ENCODE data around the gene ASTL.

DNA sequence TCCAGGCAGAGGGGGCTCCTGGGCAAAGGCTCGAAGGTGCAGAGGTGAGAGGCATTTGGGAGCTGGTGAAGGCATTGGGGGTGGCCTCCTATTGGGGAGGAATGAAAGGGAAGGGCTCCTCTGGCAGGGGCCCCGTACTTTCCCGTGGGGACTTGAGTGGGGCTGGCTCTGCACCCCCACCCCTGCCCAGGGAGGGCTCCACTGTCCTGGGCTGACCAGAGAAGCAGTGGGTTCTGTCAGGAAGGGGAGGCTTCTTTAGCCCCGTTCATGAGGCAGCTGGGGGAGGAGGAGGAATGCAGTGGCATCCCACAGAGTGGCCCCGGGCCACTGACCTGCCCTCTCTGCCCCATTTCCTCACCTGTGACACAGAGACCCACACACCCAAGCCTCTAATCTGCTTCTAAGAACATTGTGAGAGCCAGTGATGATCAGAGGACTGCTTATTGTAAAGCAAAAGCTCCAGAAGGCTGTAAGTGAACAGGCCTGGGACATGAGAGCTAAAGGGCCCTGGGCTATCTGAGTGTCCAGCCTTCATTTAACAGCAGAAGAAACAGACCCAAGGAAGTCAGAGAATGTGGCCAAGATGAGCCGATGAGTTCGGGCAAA lies 65.0 kb downstream of the ASTL start:
- TF ChIP-seq, protein P1, sequence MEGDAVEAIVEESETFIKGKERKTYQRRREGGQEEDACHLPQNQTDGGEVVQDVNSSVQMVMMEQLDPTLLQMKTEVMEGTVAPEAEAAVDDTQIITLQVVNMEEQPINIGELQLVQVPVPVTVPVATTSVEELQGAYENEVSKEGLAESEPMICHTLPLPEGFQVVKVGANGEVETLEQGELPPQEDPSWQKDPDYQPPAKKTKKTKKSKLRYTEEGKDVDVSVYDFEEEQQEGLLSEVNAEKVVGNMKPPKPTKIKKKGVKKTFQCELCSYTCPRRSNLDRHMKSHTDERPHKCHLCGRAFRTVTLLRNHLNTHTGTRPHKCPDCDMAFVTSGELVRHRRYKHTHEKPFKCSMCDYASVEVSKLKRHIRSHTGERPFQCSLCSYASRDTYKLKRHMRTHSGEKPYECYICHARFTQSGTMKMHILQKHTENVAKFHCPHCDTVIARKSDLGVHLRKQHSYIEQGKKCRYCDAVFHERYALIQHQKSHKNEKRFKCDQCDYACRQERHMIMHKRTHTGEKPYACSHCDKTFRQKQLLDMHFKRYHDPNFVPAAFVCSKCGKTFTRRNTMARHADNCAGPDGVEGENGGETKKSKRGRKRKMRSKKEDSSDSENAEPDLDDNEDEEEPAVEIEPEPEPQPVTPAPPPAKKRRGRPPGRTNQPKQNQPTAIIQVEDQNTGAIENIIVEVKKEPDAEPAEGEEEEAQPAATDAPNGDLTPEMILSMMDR (conservative IDR thresholded peaks at IDR 0.05) = no peak
- no peak for TF ChIP-seq ZFX (IDR thresholded peaks at IDR 0.05)
